ENCODE data around the gene ASB2.

Gene ASB2

GRCh38 chr14:94009767-94010166, 33.4 kb upstream of the ASB2 start:
- no peak for TF ChIP-seq CTCF (conservative IDR thresholded peaks at IDR 0.05)
- TF ChIP-seq ZFX (IDR thresholded peaks at IDR 0.05), result no peak
- no peak overlapping the region for H3K27ac ChIP-seq

GRCh38 chr14:94008234-94008633, 31.9 kb upstream of the ASB2 start:
- H3K27ac ChIP-seq, result no peak overlapping the region
- TF ChIP-seq ZFX (IDR thresholded peaks at IDR 0.05) (no peak), CTCF (conservative IDR thresholded peaks at IDR 0.05) (no peak)

GRCh38 chr14:94005324-94006073, 29.1 kb upstream of the ASB2 start:
- H3K27ac ChIP-seq, result no peak overlapping the region
- TF ChIP-seq CTCF (conservative IDR thresholded peaks at IDR 0.05), result peak; percentile 64
- no peak for TF ChIP-seq ZFX (IDR thresholded peaks at IDR 0.05)

GRCh38 chr14:94004015-94004414, 27.6 kb upstream of the ASB2 start:
- TF ChIP-seq ZFX (IDR thresholded peaks at IDR 0.05) (no peak), CTCF (conservative IDR thresholded peaks at IDR 0.05) (no peak)

GRCh38 chr14:94003397-94003796, 27.0 kb upstream of the ASB2 start:
- no peak overlapping the region for H3K27ac ChIP-seq
- TF ChIP-seq ZFX (IDR thresholded peaks at IDR 0.05) (no peak), CTCF (conservative IDR thresholded peaks at IDR 0.05) (no peak)

More at GRCh38 chr14:94004015-94004414, 27.6 kb upstream of the ASB2 start:
- H3K27ac ChIP-seq, result no peak overlapping the region

- TF ChIP-seq ZFX (IDR thresholded peaks at IDR 0.05), result no peak
- peak; percentile 97 for TF ChIP-seq CTCF (conservative IDR thresholded peaks at IDR 0.05)
- no peak overlapping the region for H3K27ac ChIP-seq
These were observed 25.4 kb upstream of the ASB2 start for GRCh38 chr14:94001501-94002396.

GRCh38 chr14:94001016-94001415, 24.6 kb upstream of the ASB2 start:
- no peak for TF ChIP-seq CTCF (conservative IDR thresholded peaks at IDR 0.05)
- no peak for TF ChIP-seq ZFX (IDR thresholded peaks at IDR 0.05)
- no peak overlapping the region for H3K27ac ChIP-seq
